ENCODE results near the gene VPS51.
"Not testable (repeated sequence)": the region's sequence is repeated elsewhere in the genome, so short reads cannot be mapped to it uniquely, and the experiment has no call there.

Gene VPS51

GRCh38 chr11:65118097-65118837, 22.3 kb downstream of the VPS51 start:
- in situ Hi-C loops (cut with HindIII; ENCODE audit: low sequenced_read_pairs) = no loop called here

- in situ Hi-C loops (cut with HindIII; ENCODE audit: low sequenced_read_pairs) = not testable (repeated sequence)
Observed at GRCh38 chr11:65118891-65119669, 23.1 kb downstream of the VPS51 start.

- in situ Hi-C loops (cut with HindIII; ENCODE audit: low sequenced_read_pairs) = no loop called here
Observed at GRCh38 chr11:65119670-65119995, 23.6 kb downstream of the VPS51 start.

GRCh38 chr11:65120831-65121230, 24.8 kb downstream of the VPS51 start:
- in situ Hi-C loops (cut with HindIII; ENCODE audit: low sequenced_read_pairs) = no loop called here

- in situ Hi-C loops (cut with HindIII; ENCODE audit: low sequenced_read_pairs) = no loop called here
Observed at GRCh38 chr11:65121447-65121864, 25.4 kb downstream of the VPS51 start.

- in situ Hi-C loops (cut with HindIII; ENCODE audit: low sequenced_read_pairs) = no loop called here
Observed at GRCh38 chr11:65121865-65122696, 26.1 kb downstream of the VPS51 start, which contains the start of the genes FAU and MRPL49. FAU (minus strand) TSS chr11:65122134; CDS start chr11:65121813, 321 bp downstream. MRPL49 (plus strand) TSS chr11:65122321; CDS start chr11:65122347, 26 bp downstream.

- in situ Hi-C loops (cut with HindIII; ENCODE audit: low sequenced_read_pairs) = no loop called here
Observed at GRCh38 chr11:65124480-65125196, 28.6 kb downstream of the VPS51 start.

GRCh38 chr11:65125197-65126056, 29.4 kb downstream of the VPS51 start:
- in situ Hi-C loops (cut with HindIII; ENCODE audit: low sequenced_read_pairs) = no loop called here

- in situ Hi-C loops (cut with HindIII; ENCODE audit: low sequenced_read_pairs) = no loop called here
Observed at GRCh38 chr11:65126624-65127274, 30.7 kb downstream of the VPS51 start.

- in situ Hi-C loops (cut with HindIII; ENCODE audit: low sequenced_read_pairs) = no loop called here
Observed at GRCh38 chr11:65127473-65128181, 31.6 kb downstream of the VPS51 start.

- in situ Hi-C loops (cut with HindIII; ENCODE audit: low sequenced_read_pairs) = no loop called here
Observed at GRCh38 chr11:65128182-65129145, 32.5 kb downstream of the VPS51 start.

- in situ Hi-C loops (cut with HindIII; ENCODE audit: low sequenced_read_pairs) = no loop called here
Observed at GRCh38 chr11:65129649-65130441, 33.8 kb downstream of the VPS51 start.

- in situ Hi-C loops (cut with HindIII; ENCODE audit: low sequenced_read_pairs) = no loop called here
Observed at GRCh38 chr11:65130631-65131416, 34.8 kb downstream of the VPS51 start.

- in situ Hi-C loops (cut with HindIII; ENCODE audit: low sequenced_read_pairs) = no loop called here
Observed at GRCh38 chr11:65131417-65131776, 35.4 kb downstream of the VPS51 start.

- in situ Hi-C loops (cut with HindIII; ENCODE audit: low sequenced_read_pairs) = no loop called here
Observed at GRCh38 chr11:65131895-65132237, 35.9 kb downstream of the VPS51 start.
